Prostate gland (tissue), 2 donors: ENCODE results near the gene ZNF639. TPM values are rescaled to one million over a fixed set of nuclear protein-coding genes. Genes with fewer than 3 reads are reported as not detected.

Source experiments
- DNase-seq: peaks from one replicate; pipeline ENCODE4 v3.0.0-alpha.2; 2019; ENCODE audit warnings: low spot score
- H3K27ac ChIP-seq, 2 donors: fragments of 200-600 bp; sonication (generic); 2 replicates each; pipeline ENCODE4 v1.5.1; 2017 to 2019
- H3K27me3 ChIP-seq: fragments of 200-600 bp; sonication (generic); replicated peaks from 2 replicates; pipeline ENCODE4 v1.5.1; 2019; ENCODE audit not compliant: insufficient read depth
- H3K36me3 ChIP-seq, 2 donors: fragments of 200-600 bp; sonication (generic); 1 replicate in 1 of 2; 2 replicates in 1 of 2; pipeline versions ENCODE4 v1.5.1 to v1.8.1; 2017 to 2019
- H3K4me1 ChIP-seq: fragments of 200-600 bp; sonication (generic); replicated peaks from 2 replicates; pipeline ENCODE4 v1.5.1; 2019
- H3K4me3 ChIP-seq, 2 donors: fragments of 200-600 bp; sonication (generic); 2 replicates each; pipeline ENCODE4 v1.5.1; 2017 to 2019
- H3K9me3 ChIP-seq: fragments of 200-600 bp; sonication (generic); 2 replicates; pipeline ENCODE4 v1.5.1; 2017
- CTCF ChIP-seq, 4 experiments: fragments of 200-600 bp in 2 of 4; fragments of 450-650 bp in 2 of 4; sonication (generic) in 2 of 4; IDR thresholded peaks; 1 replicate in 3 of 4; 2 replicates in 1 of 4; pipeline ENCODE4 v1.5.1; 2016 to 2019; ENCODE audit warnings: antibody characterized with exemption in 4 of 4, mild to moderate bottlenecking in 2 of 4, moderate library complexity in 2 of 4
- POLR2A ChIP-seq: fragments of 450-650 bp; IDR thresholded peaks from one replicate; pipeline ENCODE4 v1.6.1; 2016; ENCODE audit warnings: antibody characterized with exemption, mild to moderate bottlenecking
- POLR2AphosphoS5 ChIP-seq: sonication (generic); formaldehyde crosslinking; IDR thresholded peaks from one replicate; pipeline ENCODE4 v1.6.1; 2017; ENCODE audit warnings: antibody characterized with exemption
- WGBS: methylation state at CpG from one replicate; pipeline ENCODE4 v1.1.5; 2018; 5-methylcytosine and 5-hydroxymethylcytosine counted together
- intact Hi-C: fragments of 100-400 bp; cut with DNase I; formaldehyde crosslinking; loops from one replicate; pipeline ENCODE4 v1.14.2; 2022
- total RNA-seq, 2 donors: library from RNA; depleted of rRNA; stranded (reverse); fragments of >200 nt; gene quantifications; one replicate each; pipeline ENCODE4 v1.1.0, GENCODE V29; 2016

The ZNF639 gene
- total RNA-seq, 2 donors from 2014 or later = 48.6 to 50.7 TPM

GRCh38 chr3:179318876-179319275, 4.0 kb upstream of the ZNF639 start:
- no peak overlapping the region for H3K27ac ChIP-seq
- peaks cover 4% of the 10 kb centered on the region for H3K4me1 ChIP-seq
- TF ChIP-seq POLR2A (no peak), POLR2AphosphoS5 (no peak), CTCF (IDR thresholded peaks at IDR 0.05) (no peak)
- H3K4me3 ChIP-seq = no peak overlapping the region
- H3K27me3 ChIP-seq = no peaks in the 10 kb centered on the region
- no peaks in the 10 kb centered on the region for H3K36me3 ChIP-seq
- intact Hi-C loops = loop anchor here (5.0 kb wide), 1 partner anchor 212 kb away; no protein-coding TSS in a partner anchor
- H3K9me3 ChIP-seq = no peaks in the 10 kb centered on the region
- DNase-seq = no peak
- 98% methylated on average over 2 of the region's 2 CpGs for WGBS

- peak overlapping the region; percentile 95 for H3K27ac ChIP-seq
- H3K9me3 ChIP-seq = no peaks in the 10 kb centered on the region
- peak overlapping the region; percentile 72 to 86 for H3K4me3 ChIP-seq
- WGBS = 14% methylated on average over 10 of the region's 10 CpGs
- H3K36me3 ChIP-seq = no peaks in the 10 kb centered on the region
- H3K27me3 ChIP-seq = no peaks in the 10 kb centered on the region
- no peak for DNase-seq
- H3K4me1 ChIP-seq = peaks cover 4% of the 10 kb centered on the region
- no peak for TF ChIP-seq POLR2AphosphoS5
- TF ChIP-seq POLR2A = no peak
- peak in 3 of 4 experiments; percentile 33 to 39 (median 39) for TF ChIP-seq CTCF (IDR thresholded peaks at IDR 0.05)
- intact Hi-C loops = loop anchor here (2.0 to 5.0 kb wide), 2 partner anchors 175 to 241 kb away; partner anchors contain the start of gene ACTL6A
Measured at GRCh38 chr3:179321668-179322285, 1.1 kb upstream of the ZNF639 start.

GRCh38 chr3:179323197-179324110, 623 bp downstream of the ZNF639 start:
- Histone ChIP-seq H3K4me3 (peak overlapping the region; percentile 72 to 86), H3K36me3 (no peaks in the 10 kb centered on the region), H3K9me3 (no peaks in the 10 kb centered on the region), H3K4me1 (peaks cover 4% of the 10 kb centered on the region), H3K27ac (peak overlapping the region; percentile 95), H3K27me3 (no peaks in the 10 kb centered on the region)
- under 1% methylated on average over 76 of the region's 81 CpGs for WGBS
- peak; percentile 64 for DNase-seq
- TF ChIP-seq POLR2AphosphoS5 = peak; percentile 41
- TF ChIP-seq POLR2A = no peak
- intact Hi-C loops = loop anchor here (2.0 to 5.0 kb wide), 2 partner anchors 177 to 239 kb away; partner anchors contain the start of gene ACTL6A

GRCh38 chr3:179324270-179324754, 1.5 kb downstream of the ZNF639 start:
- no peak for TF ChIP-seq CTCF (IDR thresholded peaks at IDR 0.05)
- no peak for TF ChIP-seq POLR2A
- peak; percentile 18 for TF ChIP-seq POLR2AphosphoS5
- H3K9me3 ChIP-seq = no peaks in the 10 kb centered on the region
- under 1% methylated on average over 8 of the region's 8 CpGs for WGBS
- peaks cover 0 to 4% of the 10 kb centered on the region in 2 donors for H3K36me3 ChIP-seq
- no peak for DNase-seq
- peak overlapping the region; percentile 72 to 86 for H3K4me3 ChIP-seq
- no peaks in the 10 kb centered on the region for H3K27me3 ChIP-seq
- intact Hi-C loops = loop anchor here (5.0 kb wide), 1 partner anchor 238 kb away; the partner anchor contains the start of gene ACTL6A
- peak overlapping the region; percentile 95 for H3K27ac ChIP-seq
- H3K4me1 ChIP-seq = peaks cover 4% of the 10 kb centered on the region

- Histone ChIP-seq H3K27me3 (no peaks in the 10 kb centered on the region), H3K4me1 (no peaks in the 10 kb centered on the region), H3K9me3 (no peaks in the 10 kb centered on the region), H3K4me3 (no peak overlapping the region), H3K27ac (no peak overlapping the region), H3K36me3 (peaks cover 7 to 16% of the 10 kb centered on the region in 2 donors)
- intact Hi-C loops = no loop called here
- 100% methylated on average over 1 of the region's 1 CpG for WGBS
- DNase-seq = no peak
- TF ChIP-seq CTCF (IDR thresholded peaks at IDR 0.05) (no peak), POLR2A (no peak), POLR2AphosphoS5 (no peak)
Measured at GRCh38 chr3:179330438-179330837, 7.6 kb downstream of the ZNF639 start.
